Activated CD8-positive, alpha-beta memory T cell treated with anti-CD3 and anti-CD28 coated beads for 1 hour (primary cell): Measurements from ENCODE around the gene MAB21L2.
"Not testable (repeated sequence)": the region's sequence is repeated elsewhere in the genome, so short reads cannot be mapped to it uniquely, and the experiment has no call there.

Experiments used
- DNase-seq, 2 donors: peaks; one replicate each; pipeline ENCODE4 v3.0.0-alpha.2; 2020; ENCODE audit warnings: low read depth in 1 of 2; ENCODE audit errors: extremely low read depth in 1 of 2

MAB21L2 gene

DNA sequence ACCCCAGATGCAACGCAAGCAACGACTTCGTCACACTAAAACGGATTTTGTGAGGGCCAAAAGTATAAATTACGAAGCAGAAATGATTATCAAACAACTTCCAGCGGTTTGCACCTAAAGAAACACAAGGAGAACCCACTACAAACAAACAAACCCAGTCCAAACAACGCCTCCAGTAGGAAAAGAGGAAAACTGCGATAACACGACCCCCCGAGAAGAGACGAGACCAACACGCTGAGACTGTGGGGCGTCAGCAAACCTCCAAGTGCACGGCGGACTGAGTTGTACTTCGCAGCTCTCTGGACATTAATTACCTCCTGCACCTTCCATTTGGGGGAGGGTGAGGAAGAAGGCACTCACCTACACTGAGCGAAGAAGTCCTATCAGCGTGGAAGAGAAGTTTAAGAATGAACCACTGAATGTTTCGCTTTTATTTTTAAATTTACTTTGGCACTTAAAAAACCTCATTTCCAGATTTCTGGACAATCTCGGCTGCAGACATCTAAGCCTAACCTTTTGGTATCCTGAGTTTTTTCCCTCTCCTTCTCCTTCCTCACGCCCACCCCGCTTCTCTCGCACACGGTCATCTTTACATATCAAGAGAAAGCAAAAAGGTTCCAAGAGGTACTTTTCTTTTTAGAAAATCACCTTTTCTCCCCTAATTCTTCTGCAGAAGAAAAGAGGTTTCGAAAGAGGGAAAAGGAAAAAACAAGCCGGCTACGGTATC lies at the start of gene MAB21L2:
TSS of gene MAB21L2 (plus strand) at position 6 of the 727 bp plus-strand sequence. CDS start 879 bp downstream, outside the sequence.
- DNase-seq = no peak

DNA sequence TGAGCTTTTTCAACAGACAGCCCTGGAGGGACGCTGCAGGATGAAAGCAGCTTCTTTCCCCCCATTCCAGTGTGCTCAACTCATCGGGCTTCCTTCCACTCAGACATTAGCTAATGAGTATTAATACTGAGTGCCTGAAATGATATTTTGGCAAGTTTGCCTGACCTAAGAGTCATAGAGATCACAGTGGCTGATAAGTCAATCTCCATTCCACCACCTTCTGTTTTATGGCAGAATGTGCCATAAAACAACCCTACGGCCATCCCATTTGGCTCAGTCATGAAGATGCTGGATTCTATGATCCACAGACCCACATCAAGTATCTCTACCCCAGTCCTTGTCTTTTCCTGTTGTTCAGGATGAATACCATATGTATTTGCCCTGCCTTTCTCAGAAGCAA lies 48.3 kb upstream of the MAB21L2 start:
- no peak for DNase-seq

DNA sequence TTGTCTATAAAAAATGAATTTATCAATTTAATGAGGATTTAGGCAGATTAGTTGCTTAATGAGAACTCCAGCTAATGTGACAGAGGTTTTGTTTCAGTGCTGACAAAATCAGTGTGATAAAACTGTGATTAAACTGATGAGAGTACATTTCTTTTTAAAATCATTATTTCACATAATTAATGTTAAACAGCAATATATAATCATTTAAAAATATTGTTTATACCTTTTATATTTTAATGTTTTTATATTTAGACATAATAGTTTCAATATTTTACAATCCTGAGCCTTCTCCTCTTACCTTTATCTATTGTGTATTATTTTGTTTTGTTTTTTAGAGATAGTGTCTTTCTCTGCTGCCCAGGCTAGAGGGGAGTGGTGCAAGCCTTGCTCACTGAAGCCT lies 47.1 kb upstream of the MAB21L2 start:
- DNase-seq = no peak

DNA sequence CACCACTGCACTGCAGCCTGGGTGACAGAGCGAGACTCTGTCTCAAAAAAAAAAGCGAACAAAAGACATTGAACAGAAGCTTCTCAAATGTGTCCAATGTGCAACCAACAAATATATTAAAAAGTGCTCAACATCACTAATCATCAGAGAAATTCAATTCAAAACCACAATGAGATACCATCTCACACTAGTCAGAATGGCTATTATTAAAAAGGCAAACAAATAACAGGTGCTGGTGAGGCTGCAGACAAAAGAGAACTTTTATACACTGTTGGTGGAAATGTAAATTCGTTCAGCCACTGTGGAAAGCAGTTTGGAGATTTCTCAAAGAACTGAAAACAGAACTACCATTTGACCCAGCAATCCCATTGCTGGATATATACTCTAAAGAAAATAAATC lies 44.0 kb upstream of the MAB21L2 start:
- DNase-seq = not testable (repeated sequence)

DNA sequence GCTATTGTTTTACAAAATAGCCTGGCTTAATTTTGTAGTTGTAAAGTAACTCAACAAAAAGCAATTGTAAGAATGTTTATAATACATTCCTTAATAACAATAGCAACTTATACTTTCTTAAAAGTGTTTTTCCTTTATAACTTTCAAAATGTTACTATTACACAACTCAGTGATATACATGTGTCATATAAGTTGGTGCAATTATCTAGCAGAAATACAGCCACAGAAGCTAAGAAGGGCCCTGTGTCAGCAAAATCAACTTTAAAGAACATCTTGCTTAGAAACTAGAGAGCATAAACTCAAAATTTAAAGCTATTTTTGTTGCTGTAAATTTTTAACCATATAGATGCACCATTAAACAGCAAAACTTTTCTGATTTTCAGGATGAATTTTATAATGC lies 41.4 kb upstream of the MAB21L2 start:
- no peak for DNase-seq

DNA sequence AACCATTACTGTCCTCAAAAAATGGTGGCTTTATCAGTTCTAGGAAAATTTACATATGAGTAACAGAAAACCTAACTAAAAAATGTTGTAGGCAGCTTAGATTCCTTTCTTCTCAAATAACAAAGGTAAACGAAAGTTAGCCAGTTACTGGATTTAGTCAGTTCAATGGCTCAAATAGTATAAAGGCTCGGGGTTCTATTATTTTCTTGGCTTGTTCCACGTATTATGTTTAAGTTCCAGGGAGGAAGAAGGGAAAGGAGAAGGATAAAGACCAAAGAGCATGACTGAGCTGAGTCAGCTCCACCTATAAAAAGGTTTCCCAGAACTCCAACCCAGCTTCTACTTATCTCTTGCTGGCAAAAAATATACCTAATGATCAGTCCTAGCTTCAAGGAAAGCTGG lies 41.0 kb upstream of the MAB21L2 start:
- DNase-seq = no peak

DNA sequence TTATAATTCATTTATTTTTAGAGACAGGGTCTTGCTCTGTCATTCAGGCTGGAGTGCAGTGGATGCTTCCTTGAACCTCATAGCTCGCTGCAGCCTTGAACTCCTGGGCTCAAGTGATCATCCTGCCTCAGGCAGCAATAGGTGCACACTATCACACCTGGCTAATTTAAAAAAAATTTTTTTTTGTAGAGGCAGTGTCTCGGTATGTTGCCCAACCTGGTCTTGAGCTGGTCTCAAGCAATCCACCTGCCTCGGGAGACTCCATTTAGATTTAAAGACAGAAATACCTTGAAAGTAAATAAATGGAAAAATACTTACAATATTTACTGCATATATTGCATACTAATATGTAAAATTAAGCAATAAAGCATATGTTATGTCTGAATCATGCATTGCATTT lies 40.3 kb upstream of the MAB21L2 start:
- DNase-seq = no peak

DNA sequence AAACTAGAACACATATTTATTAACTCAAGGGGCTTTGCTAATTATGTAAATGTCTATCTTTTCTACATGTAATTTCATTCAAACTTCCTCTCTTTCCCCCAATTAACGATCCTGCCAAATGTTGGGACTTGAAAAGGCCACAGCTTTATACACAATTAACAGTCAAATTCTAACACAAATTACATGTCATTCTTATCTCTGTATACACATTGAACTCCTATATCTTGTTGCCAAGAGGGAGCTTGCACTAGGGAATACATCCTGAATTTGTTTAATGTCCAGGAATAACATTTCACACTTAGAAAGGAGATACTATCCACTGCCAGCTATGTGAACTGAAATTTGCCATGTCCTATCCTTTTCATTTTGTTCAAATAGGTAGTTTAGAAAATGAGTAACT lies 38.9 kb upstream of the MAB21L2 start:
- no peak for DNase-seq

DNA sequence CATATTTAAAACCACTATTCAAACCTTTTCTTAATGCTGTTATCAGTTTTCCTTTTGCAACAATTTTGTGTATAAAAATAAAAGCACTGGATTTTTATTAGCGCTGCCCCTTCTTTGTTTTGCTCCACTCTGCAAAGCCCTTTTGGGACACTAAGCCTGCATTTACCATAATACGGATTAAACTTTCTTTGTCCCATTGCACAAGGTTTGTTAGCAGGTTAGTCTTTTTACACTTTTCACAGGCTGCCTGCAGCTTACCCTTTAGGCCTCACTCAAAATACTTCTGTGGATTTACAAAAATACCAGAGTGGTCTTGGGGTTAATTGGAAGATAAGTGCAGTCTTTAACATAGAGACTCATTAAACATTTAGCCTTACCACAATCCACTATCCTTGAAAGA lies 35.7 kb upstream of the MAB21L2 start:
- DNase-seq = no peak

DNA sequence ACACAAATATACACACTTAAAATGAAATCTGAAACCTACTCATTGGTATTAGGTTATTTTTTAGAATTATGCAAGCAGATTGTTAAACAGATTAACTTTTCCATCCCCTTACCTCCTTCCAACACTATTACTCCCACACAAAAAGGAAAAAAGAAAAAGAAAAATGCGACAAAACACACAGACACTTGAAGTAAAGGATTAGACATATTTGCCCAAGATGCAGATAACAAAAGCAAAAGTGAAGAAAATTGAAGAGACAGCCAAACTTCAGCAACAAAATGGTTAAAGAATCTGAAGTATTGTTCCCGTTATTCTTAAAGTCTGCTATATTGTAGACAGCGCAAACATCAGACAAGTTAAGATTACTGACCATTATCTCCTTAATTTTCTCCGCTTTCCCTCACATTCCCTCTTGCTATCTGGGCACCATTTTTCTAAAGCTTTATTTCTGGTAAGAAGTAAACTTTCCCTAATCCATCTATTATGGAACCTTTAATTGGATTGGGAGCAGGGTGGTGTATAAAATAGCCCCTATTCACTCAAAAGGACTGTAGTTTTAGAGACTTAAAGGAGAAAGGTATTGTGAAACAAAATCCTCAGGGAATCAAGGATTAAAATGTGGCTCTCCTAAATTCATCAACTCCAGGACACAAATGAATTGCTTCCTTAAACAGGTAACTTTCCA lies 34.7 kb upstream of the MAB21L2 start:
- no peak for DNase-seq

DNA sequence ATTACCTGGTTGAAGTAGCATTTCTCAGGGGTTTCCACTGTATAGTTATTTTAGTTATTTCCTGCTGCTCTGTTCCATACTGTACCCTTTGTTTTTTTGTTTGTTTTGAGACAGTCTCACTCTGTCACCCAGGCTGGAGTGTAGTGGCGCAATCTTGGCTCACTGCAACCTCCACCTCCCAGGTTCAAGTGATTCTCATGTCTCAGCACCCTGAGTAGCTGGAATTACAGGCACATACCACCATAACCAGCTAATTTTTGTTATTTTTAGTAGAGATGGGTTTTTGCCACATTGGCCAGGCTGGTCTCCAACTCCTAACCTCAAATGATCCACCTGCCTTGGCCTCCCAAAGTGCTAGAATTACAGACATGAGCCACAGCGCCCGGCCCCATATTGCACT lies 24.1 kb upstream of the MAB21L2 start:
- DNase-seq = not testable (repeated sequence)

DNA sequence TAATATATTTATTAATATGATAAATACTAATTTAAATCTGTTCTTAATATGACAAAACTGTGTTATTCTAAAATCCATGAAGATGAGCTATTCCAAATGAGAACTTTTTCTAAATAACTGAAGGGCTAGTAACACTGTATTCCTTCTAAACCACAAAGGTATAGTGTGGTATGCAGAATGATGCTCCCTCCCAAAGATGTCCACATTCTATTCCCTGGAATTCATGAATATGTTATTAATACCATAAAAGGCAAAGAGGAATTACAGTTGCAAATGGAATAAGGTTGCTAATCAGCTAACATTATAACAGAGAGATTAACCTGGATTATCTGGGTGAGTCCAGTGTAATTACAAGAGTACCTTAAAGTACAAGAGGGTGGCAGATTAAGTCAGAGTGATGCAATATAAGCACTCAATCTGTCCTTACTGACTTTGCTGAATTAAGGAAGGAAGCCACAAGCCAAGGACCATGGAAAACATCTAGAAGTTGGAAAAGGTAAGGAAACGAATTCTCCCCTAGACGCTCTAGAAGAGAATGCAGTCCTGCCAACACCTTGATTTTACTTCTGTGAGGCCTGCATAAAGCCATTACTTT lies 20.7 kb upstream of the MAB21L2 start:
- no peak for DNase-seq

DNA sequence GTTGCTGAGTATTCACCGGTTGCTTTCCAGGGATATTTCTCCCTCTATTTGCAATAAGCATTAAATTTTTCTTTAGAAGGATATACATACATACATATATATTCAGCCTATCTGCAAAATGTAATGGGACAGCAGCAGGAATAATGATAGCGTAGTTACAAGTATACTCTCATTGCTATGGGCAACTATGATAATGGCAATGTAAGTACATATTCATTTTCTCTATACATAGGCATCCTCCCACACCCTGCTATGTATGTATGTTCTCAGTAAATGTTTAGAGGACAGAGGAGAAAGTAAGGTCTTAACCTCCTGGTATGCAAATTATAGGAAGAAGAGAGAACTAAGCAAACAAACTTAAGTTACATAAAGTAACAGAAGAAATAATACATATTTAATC lies 19.7 kb upstream of the MAB21L2 start:
- DNase-seq = no peak

DNA sequence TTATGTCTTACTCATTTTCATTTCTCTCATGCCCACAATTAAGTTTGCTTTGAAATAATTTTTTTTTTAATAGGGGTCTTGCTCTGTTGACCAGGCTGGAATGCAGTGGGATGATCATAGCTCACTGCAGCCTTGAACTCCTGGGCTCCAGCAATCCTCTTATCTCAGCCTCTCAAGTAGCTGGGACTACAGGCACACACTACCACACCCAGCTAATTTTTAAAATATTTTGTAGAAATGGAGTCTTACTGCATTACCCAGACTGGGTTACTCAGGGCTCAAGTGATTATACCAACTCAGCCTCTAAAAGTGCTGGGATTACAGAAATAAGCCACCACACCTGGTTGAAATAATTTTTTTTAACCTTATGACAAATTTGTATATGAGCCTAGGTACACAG lies 19.2 kb upstream of the MAB21L2 start:
- DNase-seq = no peak

DNA sequence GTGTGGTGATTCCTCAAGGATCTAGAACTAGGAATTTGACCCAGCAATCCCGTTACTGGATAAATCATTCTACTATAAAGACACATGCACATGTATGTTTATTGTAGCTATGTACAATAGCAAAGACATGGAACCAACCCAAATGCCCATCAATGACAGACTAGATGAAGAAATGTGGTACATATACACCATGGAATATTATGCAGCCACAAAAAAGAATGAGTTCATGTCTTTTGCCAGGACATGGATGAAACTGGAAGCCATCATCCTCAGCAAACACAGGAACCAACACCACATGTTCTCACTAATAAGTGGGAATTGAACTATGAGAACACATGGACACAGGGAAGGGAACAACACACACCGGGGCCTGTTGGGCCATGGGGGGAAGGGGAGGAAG lies 17.0 kb upstream of the MAB21L2 start:
- not testable (repeated sequence) for DNase-seq

DNA sequence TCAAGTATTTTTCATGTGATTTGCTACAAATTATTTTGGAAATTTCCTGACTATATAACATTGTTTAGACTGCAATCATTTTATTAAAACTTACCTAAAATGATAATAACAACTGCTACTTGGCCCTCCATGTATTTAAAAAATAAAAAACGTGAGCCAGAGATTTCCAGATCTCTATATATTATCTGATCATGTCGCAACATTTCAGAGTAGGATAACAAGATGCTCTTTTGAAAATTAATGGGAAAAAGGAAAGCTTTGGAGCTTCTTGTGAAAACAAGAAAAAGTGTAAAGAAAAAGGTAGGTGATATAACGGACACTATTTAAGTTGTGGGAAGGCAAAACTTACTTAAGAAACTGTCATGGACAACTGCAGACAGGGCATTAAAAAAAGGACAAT lies 14.9 kb upstream of the MAB21L2 start:
- no peak for DNase-seq

DNA sequence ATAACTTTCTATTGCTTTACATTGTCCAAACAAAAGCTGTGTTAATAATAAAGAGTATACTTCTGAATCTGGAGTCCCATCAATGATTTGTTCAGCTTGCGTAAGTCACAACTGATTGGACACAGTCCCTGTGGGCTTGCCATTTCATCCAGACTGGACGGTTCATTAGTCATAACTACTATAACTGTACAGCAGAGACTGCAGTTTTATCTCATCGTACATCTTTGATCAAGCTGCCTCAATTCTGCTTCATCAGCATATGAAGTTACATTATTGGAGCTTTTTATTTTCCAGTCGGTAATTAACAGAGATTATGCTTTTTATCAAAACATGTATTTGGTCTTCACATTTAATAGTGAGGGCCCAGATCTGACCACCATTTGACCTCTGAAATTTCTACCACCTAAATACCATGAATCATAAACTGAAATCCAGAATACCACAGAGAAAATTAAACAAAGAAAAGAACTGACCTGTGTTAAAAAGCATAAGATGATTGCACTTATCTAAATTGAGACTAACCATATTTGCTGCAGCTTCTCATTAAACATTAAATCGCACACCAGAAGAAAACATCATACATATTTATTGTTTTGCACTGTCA lies 12.5 kb upstream of the MAB21L2 start:
- DNase-seq = no peak

DNA sequence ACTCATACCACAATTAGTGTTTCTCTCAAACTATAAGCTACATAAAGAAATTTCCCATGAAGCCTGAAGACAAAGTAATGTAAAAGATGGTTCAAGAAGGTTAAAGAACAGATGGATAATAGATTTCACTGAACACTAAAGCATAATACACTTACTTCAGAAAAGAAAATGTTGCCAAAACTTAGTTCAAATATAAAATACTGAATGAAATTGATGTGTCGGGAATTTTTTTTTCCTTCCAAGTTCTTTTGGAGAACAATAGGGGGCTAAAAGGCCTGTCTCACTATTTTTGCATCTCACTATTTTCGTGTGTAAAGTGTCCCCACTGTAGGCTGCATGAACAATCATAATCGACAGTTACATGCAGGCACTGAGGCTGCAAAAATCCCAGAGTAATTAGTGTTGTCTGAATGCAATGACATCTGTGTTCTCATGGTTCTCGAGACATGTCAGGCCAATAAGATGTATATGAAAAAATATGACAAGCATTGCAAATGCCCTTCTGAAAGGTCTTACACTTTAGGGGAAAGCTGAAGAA lies 11.9 kb upstream of the MAB21L2 start:
- DNase-seq = no peak

DNA sequence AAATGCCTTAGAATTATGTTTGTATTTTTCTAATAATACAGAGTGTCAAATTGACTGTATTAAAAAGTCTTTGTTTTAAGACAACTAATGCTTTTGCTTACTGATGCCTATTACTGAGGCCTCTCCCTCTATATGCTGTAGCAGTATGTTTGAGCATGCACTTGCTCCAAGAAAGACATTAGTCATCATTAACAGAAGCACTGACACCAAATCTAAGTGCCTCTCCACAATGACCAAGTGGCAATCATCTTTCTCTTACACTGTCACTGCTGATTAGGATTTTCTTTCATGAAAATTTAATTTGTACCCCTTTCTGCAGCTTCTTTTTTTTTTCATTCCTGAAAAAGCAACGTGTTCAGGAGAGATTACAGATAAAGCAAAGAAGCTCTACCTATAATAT lies 11.1 kb upstream of the MAB21L2 start:
- no peak for DNase-seq

DNA sequence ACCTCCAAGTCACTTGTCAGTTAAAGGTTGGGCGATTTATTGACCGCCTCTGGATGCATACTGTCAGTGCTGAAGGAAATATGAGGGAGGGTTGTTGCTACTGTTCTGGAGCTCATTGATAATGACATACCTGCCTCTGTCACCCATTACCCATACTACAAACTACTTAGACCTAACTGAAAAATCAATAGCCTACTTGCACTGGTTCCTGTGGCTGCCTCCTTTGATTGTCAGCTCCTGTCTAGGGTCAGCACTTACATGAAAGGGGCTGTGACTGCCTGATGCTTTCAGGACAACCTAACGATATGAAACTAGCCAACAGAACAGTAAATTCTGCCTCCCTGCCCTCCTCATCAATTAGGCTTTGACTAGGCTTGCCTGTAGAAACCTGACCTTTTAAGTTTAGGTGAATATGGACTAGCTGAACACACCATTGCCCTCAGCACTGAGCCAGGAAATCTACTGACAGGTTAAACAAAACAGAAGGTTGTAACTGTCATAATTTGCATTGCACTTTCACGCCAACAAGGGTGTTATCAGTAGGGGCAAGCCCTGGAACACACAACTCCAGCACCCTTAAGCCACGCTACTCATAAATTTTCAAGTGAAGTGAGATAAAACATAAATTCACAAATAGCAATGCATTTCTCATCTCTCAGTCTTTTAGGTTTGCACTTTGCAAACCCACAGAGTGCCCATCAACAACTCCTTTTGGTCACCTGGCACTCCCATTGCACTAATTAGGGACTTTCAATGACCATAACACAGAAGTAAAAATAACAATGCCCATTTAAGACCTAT lies 9.0 kb upstream of the MAB21L2 start:
- DNase-seq = no peak

DNA sequence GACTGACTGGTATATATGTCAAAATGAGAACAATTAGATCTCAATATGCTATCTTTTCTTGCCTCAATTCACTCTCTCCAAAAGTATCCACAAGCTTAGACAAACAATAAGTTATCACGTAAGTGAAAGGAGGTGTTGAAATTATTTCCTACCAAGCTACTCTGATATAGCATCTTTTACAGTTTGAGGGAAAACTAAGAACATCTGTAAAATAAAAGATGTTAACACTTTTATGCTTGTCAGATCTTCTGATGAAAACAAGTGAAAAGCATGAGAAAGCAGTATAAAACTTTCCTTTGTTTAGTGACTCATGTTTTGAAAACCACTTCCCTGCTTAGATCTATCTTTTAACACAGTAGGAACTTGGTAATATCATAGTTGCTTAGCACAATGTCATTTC lies 8.4 kb upstream of the MAB21L2 start:
- no peak for DNase-seq
